WTC11 (cell line): Measurements from ENCODE around the gene CGB3.

Experiments used
- GABPB1 ChIP-seq: sonication (generic); formaldehyde crosslinking; IDR thresholded peaks from 2 replicates; pipeline ENCODE4 v1.8.1; 2023; ENCODE audit warnings: mild to moderate bottlenecking, missing genetic modification reagents
- IRF2 ChIP-seq: sonication (generic); formaldehyde crosslinking; IDR thresholded peaks from 2 replicates; pipeline ENCODE4 v1.8.0; 2022; ENCODE audit warnings: low read depth, missing genetic modification reagents, borderline replicate concordance
- NFYB ChIP-seq: sonication (generic); formaldehyde crosslinking; conservative IDR thresholded peaks from 2 replicates; pipeline ENCODE4 v1.8.0; 2022; ENCODE audit warnings: low read depth, missing genetic modification reagents
- SP1 ChIP-seq: sonication (generic); formaldehyde crosslinking; conservative IDR thresholded peaks from 2 replicates; pipeline ENCODE4 v1.8.1; 2022; ENCODE audit warnings: missing genetic modification reagents
- TP53 ChIP-seq: sonication (generic); formaldehyde crosslinking; IDR thresholded peaks from 2 replicates; pipeline ENCODE4 v1.8.1; 2023; ENCODE audit warnings: mild to moderate bottlenecking, missing genetic modification reagents
- ZNF671 ChIP-seq: fragments of 250-450 bp; sonication (Bioruptor Pico); IDR thresholded peaks from 2 replicates; pipeline ENCODE4 v1.8.0; 2021; ENCODE audit warnings: mild to moderate bottlenecking
- TF ChIP-seq, protein P1 (sequence below): fragments of 200-600 bp; IDR thresholded peaks from 2 replicates; pipeline ENCODE4 v1.8.0; 2022; ENCODE audit warnings: antibody characterized with exemption
- TF ChIP-seq, protein P2 (sequence below): sonication (generic); formaldehyde crosslinking; IDR thresholded peaks from 2 replicates; pipeline ENCODE4 v1.8.1; 2022; ENCODE audit warnings: mild to moderate bottlenecking, missing genetic modification reagents, moderate library complexity, borderline replicate concordance
- TF ChIP-seq, protein P3 (sequence below): sonication (generic); formaldehyde crosslinking; IDR thresholded peaks from 2 replicates; pipeline ENCODE4 v1.8.0; 2022; ENCODE audit warnings: mild to moderate bottlenecking, missing genetic modification reagents
- TF ChIP-seq, protein P4 (sequence below): sonication (generic); formaldehyde crosslinking; IDR thresholded peaks from 2 replicates; pipeline ENCODE4 v1.8.0; 2022; ENCODE audit warnings: mild to moderate bottlenecking, missing genetic modification reagents
- TF ChIP-seq, protein P5 (sequence below): sonication (generic); formaldehyde crosslinking; IDR thresholded peaks from 2 replicates; pipeline ENCODE4 v1.8.1; 2023; ENCODE audit warnings: mild to moderate bottlenecking, missing genetic modification reagents, borderline replicate concordance
- TF ChIP-seq, protein P6 (sequence below): sonication (generic); formaldehyde crosslinking; conservative IDR thresholded peaks from 2 replicates; pipeline ENCODE4 v1.8.1; 2022; ENCODE audit warnings: mild to moderate bottlenecking, missing genetic modification reagents

DNA sequence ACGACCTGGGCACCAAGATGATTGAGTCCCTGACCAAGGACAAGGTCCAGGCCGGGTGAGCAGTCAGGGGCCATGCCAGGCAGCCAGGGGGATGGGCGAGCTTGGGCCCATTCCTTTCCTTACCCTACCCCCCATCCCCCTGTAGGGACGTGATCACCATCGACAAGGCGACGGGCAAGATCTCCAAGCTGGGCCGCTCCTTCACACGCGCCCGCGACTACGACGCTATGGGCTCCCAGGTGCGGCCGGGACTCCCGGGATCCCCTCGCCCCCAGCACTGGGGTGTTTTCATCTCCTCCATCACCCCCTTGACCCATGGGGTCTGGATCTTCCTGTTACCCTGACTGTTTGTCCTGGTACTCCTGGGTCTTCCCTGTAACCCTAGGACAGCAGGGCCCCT, 14.3 kb downstream of the CGB3 start:
- TF ChIP-seq, protein P1, sequence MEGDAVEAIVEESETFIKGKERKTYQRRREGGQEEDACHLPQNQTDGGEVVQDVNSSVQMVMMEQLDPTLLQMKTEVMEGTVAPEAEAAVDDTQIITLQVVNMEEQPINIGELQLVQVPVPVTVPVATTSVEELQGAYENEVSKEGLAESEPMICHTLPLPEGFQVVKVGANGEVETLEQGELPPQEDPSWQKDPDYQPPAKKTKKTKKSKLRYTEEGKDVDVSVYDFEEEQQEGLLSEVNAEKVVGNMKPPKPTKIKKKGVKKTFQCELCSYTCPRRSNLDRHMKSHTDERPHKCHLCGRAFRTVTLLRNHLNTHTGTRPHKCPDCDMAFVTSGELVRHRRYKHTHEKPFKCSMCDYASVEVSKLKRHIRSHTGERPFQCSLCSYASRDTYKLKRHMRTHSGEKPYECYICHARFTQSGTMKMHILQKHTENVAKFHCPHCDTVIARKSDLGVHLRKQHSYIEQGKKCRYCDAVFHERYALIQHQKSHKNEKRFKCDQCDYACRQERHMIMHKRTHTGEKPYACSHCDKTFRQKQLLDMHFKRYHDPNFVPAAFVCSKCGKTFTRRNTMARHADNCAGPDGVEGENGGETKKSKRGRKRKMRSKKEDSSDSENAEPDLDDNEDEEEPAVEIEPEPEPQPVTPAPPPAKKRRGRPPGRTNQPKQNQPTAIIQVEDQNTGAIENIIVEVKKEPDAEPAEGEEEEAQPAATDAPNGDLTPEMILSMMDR: no peak
- TF ChIP-seq, protein P2, sequence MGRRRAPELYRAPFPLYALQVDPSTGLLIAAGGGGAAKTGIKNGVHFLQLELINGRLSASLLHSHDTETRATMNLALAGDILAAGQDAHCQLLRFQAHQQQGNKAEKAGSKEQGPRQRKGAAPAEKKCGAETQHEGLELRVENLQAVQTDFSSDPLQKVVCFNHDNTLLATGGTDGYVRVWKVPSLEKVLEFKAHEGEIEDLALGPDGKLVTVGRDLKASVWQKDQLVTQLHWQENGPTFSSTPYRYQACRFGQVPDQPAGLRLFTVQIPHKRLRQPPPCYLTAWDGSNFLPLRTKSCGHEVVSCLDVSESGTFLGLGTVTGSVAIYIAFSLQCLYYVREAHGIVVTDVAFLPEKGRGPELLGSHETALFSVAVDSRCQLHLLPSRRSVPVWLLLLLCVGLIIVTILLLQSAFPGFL (CRISPR knock-in tag): no peak
- no peak for TF ChIP-seq ZNF671 (CRISPR knock-in tag)
- TF ChIP-seq, protein P3, sequence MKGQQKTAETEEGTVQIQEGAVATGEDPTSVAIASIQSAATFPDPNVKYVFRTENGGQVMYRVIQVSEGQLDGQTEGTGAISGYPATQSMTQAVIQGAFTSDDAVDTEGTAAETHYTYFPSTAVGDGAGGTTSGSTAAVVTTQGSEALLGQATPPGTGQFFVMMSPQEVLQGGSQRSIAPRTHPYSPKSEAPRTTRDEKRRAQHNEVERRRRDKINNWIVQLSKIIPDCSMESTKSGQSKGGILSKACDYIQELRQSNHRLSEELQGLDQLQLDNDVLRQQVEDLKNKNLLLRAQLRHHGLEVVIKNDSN (CRISPR knock-in tag): no peak
- no peak for TF ChIP-seq NFYB (CRISPR knock-in tag)
- TF ChIP-seq, protein P4, sequence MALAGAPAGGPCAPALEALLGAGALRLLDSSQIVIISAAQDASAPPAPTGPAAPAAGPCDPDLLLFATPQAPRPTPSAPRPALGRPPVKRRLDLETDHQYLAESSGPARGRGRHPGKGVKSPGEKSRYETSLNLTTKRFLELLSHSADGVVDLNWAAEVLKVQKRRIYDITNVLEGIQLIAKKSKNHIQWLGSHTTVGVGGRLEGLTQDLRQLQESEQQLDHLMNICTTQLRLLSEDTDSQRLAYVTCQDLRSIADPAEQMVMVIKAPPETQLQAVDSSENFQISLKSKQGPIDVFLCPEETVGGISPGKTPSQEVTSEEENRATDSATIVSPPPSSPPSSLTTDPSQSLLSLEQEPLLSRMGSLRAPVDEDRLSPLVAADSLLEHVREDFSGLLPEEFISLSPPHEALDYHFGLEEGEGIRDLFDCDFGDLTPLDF: no peak
- TF ChIP-seq, protein P5, sequence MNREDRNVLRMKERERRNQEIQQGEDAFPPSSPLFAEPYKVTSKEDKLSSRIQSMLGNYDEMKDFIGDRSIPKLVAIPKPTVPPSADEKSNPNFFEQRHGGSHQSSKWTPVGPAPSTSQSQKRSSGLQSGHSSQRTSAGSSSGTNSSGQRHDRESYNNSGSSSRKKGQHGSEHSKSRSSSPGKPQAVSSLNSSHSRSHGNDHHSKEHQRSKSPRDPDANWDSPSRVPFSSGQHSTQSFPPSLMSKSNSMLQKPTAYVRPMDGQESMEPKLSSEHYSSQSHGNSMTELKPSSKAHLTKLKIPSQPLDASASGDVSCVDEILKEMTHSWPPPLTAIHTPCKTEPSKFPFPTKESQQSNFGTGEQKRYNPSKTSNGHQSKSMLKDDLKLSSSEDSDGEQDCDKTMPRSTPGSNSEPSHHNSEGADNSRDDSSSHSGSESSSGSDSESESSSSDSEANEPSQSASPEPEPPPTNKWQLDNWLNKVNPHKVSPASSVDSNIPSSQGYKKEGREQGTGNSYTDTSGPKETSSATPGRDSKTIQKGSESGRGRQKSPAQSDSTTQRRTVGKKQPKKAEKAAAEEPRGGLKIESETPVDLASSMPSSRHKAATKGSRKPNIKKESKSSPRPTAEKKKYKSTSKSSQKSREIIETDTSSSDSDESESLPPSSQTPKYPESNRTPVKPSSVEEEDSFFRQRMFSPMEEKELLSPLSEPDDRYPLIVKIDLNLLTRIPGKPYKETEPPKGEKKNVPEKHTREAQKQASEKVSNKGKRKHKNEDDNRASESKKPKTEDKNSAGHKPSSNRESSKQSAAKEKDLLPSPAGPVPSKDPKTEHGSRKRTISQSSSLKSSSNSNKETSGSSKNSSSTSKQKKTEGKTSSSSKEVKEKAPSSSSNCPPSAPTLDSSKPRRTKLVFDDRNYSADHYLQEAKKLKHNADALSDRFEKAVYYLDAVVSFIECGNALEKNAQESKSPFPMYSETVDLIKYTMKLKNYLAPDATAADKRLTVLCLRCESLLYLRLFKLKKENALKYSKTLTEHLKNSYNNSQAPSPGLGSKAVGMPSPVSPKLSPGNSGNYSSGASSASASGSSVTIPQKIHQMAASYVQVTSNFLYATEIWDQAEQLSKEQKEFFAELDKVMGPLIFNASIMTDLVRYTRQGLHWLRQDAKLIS: no peak
- TF ChIP-seq IRF2 (CRISPR knock-in tag): no peak
- TF ChIP-seq GABPB1 (CRISPR knock-in tag): no peak
- TF ChIP-seq SP1 (CRISPR knock-in tag): no peak
- no peak for TF ChIP-seq TP53 (CRISPR knock-in tag)
- TF ChIP-seq, protein P6, sequence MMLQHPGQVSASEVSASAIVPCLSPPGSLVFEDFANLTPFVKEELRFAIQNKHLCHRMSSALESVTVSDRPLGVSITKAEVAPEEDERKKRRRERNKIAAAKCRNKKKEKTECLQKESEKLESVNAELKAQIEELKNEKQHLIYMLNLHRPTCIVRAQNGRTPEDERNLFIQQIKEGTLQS (CRISPR knock-in tag): no peak
